HT-29 (cell line): ENCODE measurements around the gene SKIDA1. TPM values are rescaled to one million over a fixed set of nuclear protein-coding genes. Genes with fewer than 3 reads are reported as not detected.

Source experiments
- DNase-seq: peaks from one replicate; pipeline ENCODE4 v3.0.0-alpha.2; 2015; ENCODE audit warnings: low spot score
- total RNA-seq: library from RNA; depleted of rRNA; stranded (reverse); fragments of >200 nt; shearing (Covaris generic); gene quantifications from 2 replicates; pipeline ENCODE4 v1.2.3, GENCODE V29; 2014

SKIDA1 gene
- total RNA-seq, 1 experiment from 2014 or later: not detected

GRCh38 chr10:21502348-21502740 is 23.1 kb downstream of the SKIDA1 start:
- DNase-seq: no peak

GRCh38 chr10:21501731-21502347 is 23.6 kb downstream of the SKIDA1 start:
- no peak for DNase-seq

- DNase-seq: no peak
These were observed 24.4 kb downstream of the SKIDA1 start for GRCh38 chr10:21501091-21501490.

- DNase-seq: no peak
These were observed 24.9 kb downstream of the SKIDA1 start for GRCh38 chr10:21500578-21500910.

GRCh38 chr10:21499701-21500577 is 25.5 kb downstream of the SKIDA1 start:
- DNase-seq: no peak

GRCh38 chr10:21498986-21499385 is 26.5 kb downstream of the SKIDA1 start:
- no peak for DNase-seq

GRCh38 chr10:21498377-21498776 is 27.1 kb downstream of the SKIDA1 start:
- no peak for DNase-seq

- peak; percentile 90 for DNase-seq
These were observed 28.2 kb downstream of the SKIDA1 start for GRCh38 chr10:21497177-21497807.

GRCh38 chr10:21496343-21497176 is 28.9 kb downstream of the SKIDA1 start:
- DNase-seq: peak; percentile 47

- peak; percentile 90 for DNase-seq
These were observed 29.6 kb downstream of the SKIDA1 start for GRCh38 chr10:21495752-21496342.

GRCh38 chr10:21495002-21495751 is 30.3 kb downstream of the SKIDA1 start:
- no peak for DNase-seq

- no peak for DNase-seq
These were observed 31.1 kb downstream of the SKIDA1 start for GRCh38 chr10:21494191-21495001.

GRCh38 chr10:21493784-21494183 is 31.7 kb downstream of the SKIDA1 start:
- no peak for DNase-seq

GRCh38 chr10:21492421-21492820 is 33.1 kb downstream of the SKIDA1 start:
- DNase-seq: no peak

GRCh38 chr10:21490711-21491105 is 34.8 kb downstream of the SKIDA1 start:
- DNase-seq: no peak

- DNase-seq: no peak
These were observed 35.3 kb downstream of the SKIDA1 start for GRCh38 chr10:21490028-21490710.

GRCh38 chr10:21488957-21489446 is 36.5 kb downstream of the SKIDA1 start:
- no peak for DNase-seq

- DNase-seq: no peak
These were observed 37.1 kb downstream of the SKIDA1 start for GRCh38 chr10:21488246-21488956.
